Central memory CD4-positive, alpha-beta T cell (primary cell): ENCODE measurements around the gene ZBTB16.

Experiments
- DNase-seq: peaks from one replicate; pipeline ENCODE4 v3.0.0; 2022

ZBTB16 gene

GRCh38 chr11:114289779-114290178, 230.3 kb downstream of the ZBTB16 start:
- no peak for DNase-seq

GRCh38 chr11:114290503-114291235, 231.2 kb downstream of the ZBTB16 start:
- no peak for DNase-seq

- no peak for DNase-seq
Observed at GRCh38 chr11:114291381-114291780, 231.9 kb downstream of the ZBTB16 start.

- DNase-seq = no peak
Observed at GRCh38 chr11:114291842-114292680, 232.6 kb downstream of the ZBTB16 start.

GRCh38 chr11:114293201-114293711, 233.7 kb downstream of the ZBTB16 start:
- no peak for DNase-seq

GRCh38 chr11:114295676-114296604, 236.4 kb downstream of the ZBTB16 start, which contains the start of gene NNMT:
Gene NNMT (plus strand): TSS chr11:114296399. CDS start chr11:114296557, 158 bp downstream.
- DNase-seq = no peak

GRCh38 chr11:114296605-114297372, 237.3 kb downstream of the ZBTB16 start:
- DNase-seq = no peak

GRCh38 chr11:114297806-114298709, 238.5 kb downstream of the ZBTB16 start:
- DNase-seq = no peak

GRCh38 chr11:114298710-114299109, 239.2 kb downstream of the ZBTB16 start:
- no peak for DNase-seq
